HCT116 (cell line): ENCODE results near the gene SLC25A47. TPM values are rescaled to one million over a fixed set of nuclear protein-coding genes. Genes with fewer than 3 reads are reported as not detected.

Source experiments
- ATAC-seq: fragments of 200-7000 bp; cut with Tn5 transposase; 2 replicates; pipeline ENCODE4 v1.9.1; 2020; ENCODE audit warnings: mild to moderate bottlenecking, moderate library complexity
- BruUV-seq: library from RNA; stranded (reverse); fragments of 400-500 nt; replicated peaks from 2 replicates; lab custom pipeline; 2021; lab: Mats Ljungman, UMichigan
- CTCF ChIA-PET: fragments of 300-600 bp; sonication (Branson Sonifier 250); formaldehyde crosslinking; loops from one replicate; lab custom pipeline; 2021; ENCODE audit warnings: antibody characterized with exemption; lab: Charles Lee
- POLR2A ChIA-PET: fragments of 300-600, 350-600 bp; sonication (Branson Sonifier 250); formaldehyde crosslinking; loops from one replicate; lab custom pipeline; 2021; ENCODE audit warnings: antibody characterized with exemption; lab: Charles Lee
- RAD21 ChIA-PET, 2 experiments: fragments of 300-600 bp; sonication (Branson Sonifier 250); formaldehyde crosslinking; loops; one replicate each; lab custom pipeline; 2023; ENCODE audit warnings: low total read pairs in 2 of 2; ENCODE audit not compliant: uncharacterized antibody in 2 of 2, unreplicated experiment in 2 of 2, low non-redundant PET in 1 of 2; lab: Charles Lee
- DNase-seq: peaks from one replicate; pipeline ENCODE4 v3.0.0-alpha.2; 2010; ENCODE audit warnings: low read depth, low spot score
- H2AFZ ChIP-seq: fragments of 200-600 bp; shearing (Covaris generic), sonication (generic); 2 replicates; pipeline ENCODE4 v1.6.1; 2017; ENCODE audit warnings: low read depth, mixed run types, mixed read lengths, antibody characterized with exemption, low read length; ENCODE audit not compliant: poor library complexity, severe bottlenecking
- H3K27ac ChIP-seq: 2 replicates; pipeline ENCODE4 v1.5.1; 2012; ENCODE audit warnings: low read depth, low read length
- H3K27me3 ChIP-seq: fragments of 200-600 bp; sonication (generic); 2 replicates; pipeline ENCODE4 v1.6.1; 2016; ENCODE audit warnings: mixed run types, low read length, mixed read lengths; ENCODE audit not compliant: insufficient read depth
- H3K36me3 ChIP-seq, 2 experiments: fragments of 200-500 bp in 1 of 2; fragments of 200-600 bp in 1 of 2; sonication (Bioruptor generic) in 1 of 2; sonication (generic) in 1 of 2; 2 replicates each; pipeline versions ENCODE4 v1.5.1 to v1.6.1; 2014 to 2016; ENCODE audit warnings: low read length in 2 of 2, inconsistent platforms in 1 of 2, mixed read lengths in 1 of 2, mixed run types in 1 of 2; ENCODE audit not compliant: insufficient read depth in 2 of 2, control insufficient read depth in 1 of 2
- H3K4me1 ChIP-seq, 2 experiments: fragments of 200-600 bp in 1 of 2; sonication (generic) in 1 of 2; 2 replicates each; pipeline versions ENCODE4 v1.5.1 to v1.6.1; 2012 to 2017; ENCODE audit warnings: low read length in 2 of 2, inconsistent platforms in 1 of 2, mild to moderate bottlenecking in 1 of 2, mixed read lengths in 1 of 2, mixed run types in 1 of 2, moderate library complexity in 1 of 2; ENCODE audit not compliant: insufficient read depth in 2 of 2, control insufficient read depth in 1 of 2
- H3K4me2 ChIP-seq: fragments of 200-600 bp; sonication (generic); 2 replicates; pipeline ENCODE4 v1.6.1; 2017; ENCODE audit warnings: mixed run types, low read length, mixed read lengths
- H3K4me3 ChIP-seq, 2 experiments: fragments of 200-600 bp in 1 of 2; sonication (generic) in 1 of 2; replicated peaks in 1 of 2; 2 replicates each; pipeline ENCODE4 v1.5.1; 2011 to 2016; ENCODE audit warnings: low read length in 2 of 2, control low read depth in 1 of 2, low read depth in 1 of 2, mild to moderate bottlenecking in 1 of 2, mixed read lengths in 1 of 2, mixed run types in 1 of 2
- H3K79me2 ChIP-seq: fragments of 200-600 bp; sonication (generic); 2 replicates; pipeline ENCODE4 v1.6.1; 2017; ENCODE audit warnings: mild to moderate bottlenecking, mixed run types, low read length, moderate library complexity, mixed read lengths; ENCODE audit not compliant: insufficient read depth
- H3K9ac ChIP-seq: fragments of 200-600 bp; sonication (generic); 2 replicates; pipeline ENCODE4 v1.6.1; 2016; ENCODE audit warnings: low read length, mixed read lengths
- H3K9me2 ChIP-seq: fragments of 200-600 bp; sonication (generic), shearing (Covaris generic); 2 replicates; pipeline ENCODE4 v1.6.1; 2017; ENCODE audit warnings: mixed run types, mild to moderate bottlenecking, moderate library complexity; ENCODE audit not compliant: insufficient read depth
- H3K9me3 ChIP-seq, 2 experiments: fragments of 200-500 bp in 1 of 2; fragments of 200-600 bp in 1 of 2; sonication (Bioruptor generic) in 1 of 2; sonication (generic) in 1 of 2; 2 replicates each; pipeline ENCODE4 v1.6.1; 2014 to 2017; ENCODE audit warnings: low read length in 2 of 2, mixed read lengths in 2 of 2, inconsistent platforms in 1 of 2, low read depth in 1 of 2, mild to moderate bottlenecking in 1 of 2, mixed run types in 1 of 2, moderate library complexity in 1 of 2; ENCODE audit not compliant: control insufficient read depth in 1 of 2, insufficient read depth in 1 of 2
- H4K20me1 ChIP-seq: fragments of 200-600 bp; sonication (generic), shearing (Covaris generic); 2 replicates; pipeline ENCODE4 v1.6.1; 2017; ENCODE audit warnings: mixed run types, mild to moderate bottlenecking, moderate library complexity; ENCODE audit not compliant: insufficient read depth
- CEBPB ChIP-seq: IDR thresholded peaks from 2 replicates; pipeline ENCODE4 v1.6.1; 2012; ENCODE audit warnings: low read depth
- CTCF ChIP-seq, 3 experiments: fragments of 200-600 bp in 1 of 3; sonication (generic) in 1 of 3; IDR thresholded peaks in 2 of 3; conservative IDR thresholded peaks in 1 of 3; 2 replicates each; pipeline ENCODE4 v1.5.1; 2012 to 2017; ENCODE audit warnings: low read depth in 2 of 3, low read length in 2 of 3, antibody characterized with exemption in 1 of 3, borderline replicate concordance in 1 of 3, control low read depth in 1 of 3, mild to moderate bottlenecking in 1 of 3, mixed read lengths in 1 of 3, mixed run types in 1 of 3, moderate library complexity in 1 of 3; ENCODE audit not compliant: insufficient read depth in 1 of 3
- EGR1 ChIP-seq: IDR thresholded peaks from 2 replicates; pipeline ENCODE4 v1.6.1; 2012; ENCODE audit warnings: low read depth
- ELF1 ChIP-seq: IDR thresholded peaks from 2 replicates; pipeline ENCODE4 v1.6.1; 2012; ENCODE audit warnings: low read depth, borderline replicate concordance
- POLR2AphosphoS5 ChIP-seq: IDR thresholded peaks from 2 replicates; pipeline ENCODE4 v1.6.1; 2011; ENCODE audit warnings: mild to moderate bottlenecking, low read depth, low read length, moderate library complexity
- RAD21 ChIP-seq: IDR thresholded peaks from 2 replicates; pipeline ENCODE4 v1.6.1; 2012; ENCODE audit warnings: low read depth, mild to moderate bottlenecking
- SRF ChIP-seq: IDR thresholded peaks from 2 replicates; pipeline ENCODE4 v1.6.1; 2012; ENCODE audit warnings: low read depth
- intact Hi-C: fragments of 100-400 bp; cut with micrococcal nuclease; formaldehyde crosslinking; loops from 2 replicates; pipeline ENCODE4 v1.10.0; 2022
- total RNA-seq: library from RNA; stranded (reverse); gene quantifications from one replicate; pipeline ENCODE4 v1.2.1, GENCODE V29; 2021; ENCODE audit not compliant: unreplicated experiment
- TF ChIP-seq, protein P1 (sequence below): IDR thresholded peaks from 2 replicates; pipeline ENCODE4 v1.6.1; 2012

Gene SLC25A47
- total RNA-seq, 1 experiment from 2014 or later = 0.17 TPM

DNA sequence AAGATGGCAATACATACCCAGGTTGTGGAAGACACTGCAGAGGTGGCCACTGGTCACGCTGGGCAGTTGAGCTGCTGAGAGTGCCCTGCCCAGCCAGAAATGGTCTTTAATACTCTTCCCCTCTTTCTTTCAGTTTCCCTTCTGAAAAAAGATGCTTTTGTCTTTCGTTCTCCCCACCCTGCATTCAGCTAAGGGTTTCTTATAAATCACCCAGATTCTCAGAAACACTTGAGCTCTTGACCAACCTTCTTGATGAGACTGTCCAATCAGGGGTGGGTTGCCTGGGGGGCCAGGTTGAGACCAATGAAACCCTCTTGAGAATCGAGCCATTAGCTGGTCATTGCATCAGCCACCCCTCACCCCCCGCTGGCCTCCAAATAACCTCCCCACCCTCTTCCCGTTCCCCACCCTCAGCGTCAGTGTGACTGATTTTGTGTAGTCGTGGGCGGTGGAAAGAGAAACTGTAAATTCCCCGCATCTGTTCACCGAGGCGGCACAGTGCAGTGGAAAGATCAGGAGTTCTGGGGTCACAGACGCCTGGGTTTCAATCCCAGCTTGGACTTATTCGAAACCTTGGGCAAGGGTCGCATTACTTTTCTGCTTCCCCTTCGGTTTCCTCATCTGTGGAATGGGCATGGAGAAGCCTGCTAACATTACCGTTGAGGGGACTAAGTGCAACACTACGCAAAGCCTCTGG is 52.3 kb downstream of the SLC25A47 start:
- Histone ChIP-seq H3K4me3 (peak overlapping the region; percentile 70 to 75), H3K27me3 (no peaks in the 10 kb centered on the region), H3K79me2 (peaks cover 24% of the 10 kb centered on the region), H3K4me2 (peak overlapping the region; percentile 88), H3K9me2 (no peaks in the 10 kb centered on the region), H3K4me1 (peaks cover 12 to 19% of the 10 kb centered on the region in 2 experiments; a peak in 3 of 4 replicates), H3K9me3 (no peaks in the 10 kb centered on the region), H4K20me1 (no peaks in the 10 kb centered on the region), H2AFZ (no peak overlapping the region), H3K27ac (peak overlapping the region; percentile 71), H3K9ac (peak overlapping the region; percentile 74), H3K36me3 (no peaks in the 10 kb centered on the region)
- no TSS peak for BruUV-seq
- ChIA-PET CTCF (interaction anchor here (1.2 kb wide), 1 partner anchor 9 kb away, joined by 3 read pairs; no protein-coding TSS in a partner anchor), POLR2A (no interaction called here), RAD21 (no interaction called here)
- no peak for ATAC-seq
- TF ChIP-seq, protein P1, sequence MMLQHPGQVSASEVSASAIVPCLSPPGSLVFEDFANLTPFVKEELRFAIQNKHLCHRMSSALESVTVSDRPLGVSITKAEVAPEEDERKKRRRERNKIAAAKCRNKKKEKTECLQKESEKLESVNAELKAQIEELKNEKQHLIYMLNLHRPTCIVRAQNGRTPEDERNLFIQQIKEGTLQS = no peak
- TF ChIP-seq SRF (no peak), POLR2AphosphoS5 (no peak; the same call in none of the 2 replicates), CTCF (IDR thresholded peaks at IDR 0.05 in 2 of 3, conservative IDR thresholded peaks at IDR 0.05 in 1 of 3; ENCODE audit: borderline replicate concordance in 1 of 3, insufficient read depth in 1 of 3, low read depth in 2 of 3, low read length in 2 of 3) (no peak), EGR1 (0 out of 2 replicates have a peak, but pooled peaks have one; percentile 41), CEBPB (peak; percentile 59; the same call in 1 of the 2 replicates), ELF1 (no peak), RAD21 (no peak)
- intact Hi-C loops = loop anchor here (5.0 kb wide), 1 partner anchor 88 kb away; no protein-coding TSS in a partner anchor
- peak; percentile 52 for DNase-seq
